ENCODE measurements around the gene IGSF9B. TPM values are rescaled to one million over a fixed set of nuclear protein-coding genes. Genes with fewer than 3 reads are reported as not detected.

Gene IGSF9B
- total RNA-seq, 2 experiments from 2014 or later, result 24.3 to 27.4 TPM

GRCh38 chr11:133948711-133949110, 8.1 kb downstream of the IGSF9B start:
- Mint-ChIP-seq H3K9me3 (no peaks in the 10 kb centered on the region), H3K27ac (peak overlapping the region; percentile 89), H3K36me3 (ENCODE audit: low read depth) (peaks cover 18% of the 10 kb centered on the region), H3K4me3 (peak overlapping the region; percentile 68), H3K27me3 (peaks cover 6% of the 10 kb centered on the region), H3K4me1 (ENCODE audit: low read depth) (peaks cover 71% of the 10 kb centered on the region)
- intact Hi-C loops (cut with DNase I, micrococcal nuclease), result loop anchor here (2.0 to 5.0 kb wide), 3 partner anchors 38 to 384 kb away; partner anchors contain the start of gene GLB1L2 (in 1 of the 2)
- Histone ChIP-seq H3K4me3 (ENCODE audit: low read length) (no peak overlapping the region), H3K27ac (ENCODE audit: low read depth in 1 of 2, low read length in 2 of 2) (no peak overlapping the region), H3K4me1 (ENCODE audit: insufficient read depth, low read length) (peaks cover 74% of the 10 kb centered on the region), H3K36me3 (ENCODE audit: insufficient read depth, low read length) (peaks cover 2% of the 10 kb centered on the region), H3K9me3 (ENCODE audit: control insufficient read depth in 1 of 2, insufficient read depth in 1 of 2, low read length in 2 of 2) (no peaks in the 10 kb centered on the region), H3K27me3 (ENCODE audit: control insufficient read depth in 1 of 2, insufficient read depth in 2 of 2, low read length in 2 of 2) (no peaks in the 10 kb centered on the region)
- ATAC-seq (ENCODE audit: poor library complexity) (no peak), DNase-seq (no peak)
- ChIA-PET POLR2A (interaction anchor here (0.7 to 5.4 kb wide), 9 partner anchors 8 to 276 kb away, joined by 3 to 48 read pairs (median 6); partner anchors contain the start of genes IGSF9B, JAM3 and VPS26B), CTCF (interaction anchor here (1.2 to 3.1 kb wide), 5 partner anchors 8 to 327 kb away, joined by 3 to 26 read pairs (median 3); partner anchors contain the start of genes GLB1L3 and IGSF9B)
- TF ChIP-seq, protein P1, sequence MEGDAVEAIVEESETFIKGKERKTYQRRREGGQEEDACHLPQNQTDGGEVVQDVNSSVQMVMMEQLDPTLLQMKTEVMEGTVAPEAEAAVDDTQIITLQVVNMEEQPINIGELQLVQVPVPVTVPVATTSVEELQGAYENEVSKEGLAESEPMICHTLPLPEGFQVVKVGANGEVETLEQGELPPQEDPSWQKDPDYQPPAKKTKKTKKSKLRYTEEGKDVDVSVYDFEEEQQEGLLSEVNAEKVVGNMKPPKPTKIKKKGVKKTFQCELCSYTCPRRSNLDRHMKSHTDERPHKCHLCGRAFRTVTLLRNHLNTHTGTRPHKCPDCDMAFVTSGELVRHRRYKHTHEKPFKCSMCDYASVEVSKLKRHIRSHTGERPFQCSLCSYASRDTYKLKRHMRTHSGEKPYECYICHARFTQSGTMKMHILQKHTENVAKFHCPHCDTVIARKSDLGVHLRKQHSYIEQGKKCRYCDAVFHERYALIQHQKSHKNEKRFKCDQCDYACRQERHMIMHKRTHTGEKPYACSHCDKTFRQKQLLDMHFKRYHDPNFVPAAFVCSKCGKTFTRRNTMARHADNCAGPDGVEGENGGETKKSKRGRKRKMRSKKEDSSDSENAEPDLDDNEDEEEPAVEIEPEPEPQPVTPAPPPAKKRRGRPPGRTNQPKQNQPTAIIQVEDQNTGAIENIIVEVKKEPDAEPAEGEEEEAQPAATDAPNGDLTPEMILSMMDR (IDR thresholded peaks at IDR 0.05), result no peak

GRCh38 chr11:133947321-133947756, 9.4 kb downstream of the IGSF9B start:
- H3K9me3 ChIP-seq (ENCODE audit: control insufficient read depth in 1 of 2, insufficient read depth in 1 of 2, low read length in 2 of 2), result no peaks in the 10 kb centered on the region
- peaks cover 18% of the 10 kb centered on the region for H3K36me3 Mint-ChIP-seq (ENCODE audit: low read depth)
- H3K4me1 Mint-ChIP-seq (ENCODE audit: low read depth), result peaks cover 69% of the 10 kb centered on the region
- CTCF ChIA-PET, result interaction anchor here (0.6 to 3.1 kb wide), 11 partner anchors 10 to 123 kb away, joined by 3 to 26 read pairs (median 3); partner anchors contain the start of genes IGSF9B and JAM3
- H3K4me1 ChIP-seq (ENCODE audit: insufficient read depth, low read length), result peaks cover 69% of the 10 kb centered on the region
- peak overlapping the region; percentile 89 for H3K27ac Mint-ChIP-seq
- POLR2A ChIA-PET, result interaction anchor here (0.7 to 5.4 kb wide), 7 partner anchors 9 to 277 kb away, joined by 3 to 48 read pairs (median 8); partner anchors contain the start of genes IGSF9B, JAM3 and VPS26B
- ATAC-seq (ENCODE audit: poor library complexity) (peak; percentile 32), DNase-seq (peak; percentile 41 to 85 (median 62))
- H3K36me3 ChIP-seq (ENCODE audit: insufficient read depth, low read length), result peaks cover 3% of the 10 kb centered on the region
- H3K27ac ChIP-seq (ENCODE audit: low read depth in 1 of 2, low read length in 2 of 2), result peak overlapping the region in 1 of 2 donors; percentile 47
- H3K4me3 Mint-ChIP-seq, result peak overlapping the region; percentile 68
- H3K27me3 Mint-ChIP-seq, result peaks cover under 1% of the 10 kb centered on the region
- no peaks in the 10 kb centered on the region for H3K27me3 ChIP-seq (ENCODE audit: control insufficient read depth in 1 of 2, insufficient read depth in 2 of 2, low read length in 2 of 2)
- intact Hi-C loops (cut with DNase I, micrococcal nuclease), result loop anchor here in 1 of 2 experiments (2.0 to 5.0 kb wide), 3 partner anchors 19 to 385 kb away; partner anchors contain the start of gene GLB1L2
- peak overlapping the region; percentile 30 for H3K4me3 ChIP-seq (ENCODE audit: low read length)
- no peaks in the 10 kb centered on the region for H3K9me3 Mint-ChIP-seq
- TF ChIP-seq, protein P1 (IDR thresholded peaks at IDR 0.05), result peak; percentile 49

DNA sequence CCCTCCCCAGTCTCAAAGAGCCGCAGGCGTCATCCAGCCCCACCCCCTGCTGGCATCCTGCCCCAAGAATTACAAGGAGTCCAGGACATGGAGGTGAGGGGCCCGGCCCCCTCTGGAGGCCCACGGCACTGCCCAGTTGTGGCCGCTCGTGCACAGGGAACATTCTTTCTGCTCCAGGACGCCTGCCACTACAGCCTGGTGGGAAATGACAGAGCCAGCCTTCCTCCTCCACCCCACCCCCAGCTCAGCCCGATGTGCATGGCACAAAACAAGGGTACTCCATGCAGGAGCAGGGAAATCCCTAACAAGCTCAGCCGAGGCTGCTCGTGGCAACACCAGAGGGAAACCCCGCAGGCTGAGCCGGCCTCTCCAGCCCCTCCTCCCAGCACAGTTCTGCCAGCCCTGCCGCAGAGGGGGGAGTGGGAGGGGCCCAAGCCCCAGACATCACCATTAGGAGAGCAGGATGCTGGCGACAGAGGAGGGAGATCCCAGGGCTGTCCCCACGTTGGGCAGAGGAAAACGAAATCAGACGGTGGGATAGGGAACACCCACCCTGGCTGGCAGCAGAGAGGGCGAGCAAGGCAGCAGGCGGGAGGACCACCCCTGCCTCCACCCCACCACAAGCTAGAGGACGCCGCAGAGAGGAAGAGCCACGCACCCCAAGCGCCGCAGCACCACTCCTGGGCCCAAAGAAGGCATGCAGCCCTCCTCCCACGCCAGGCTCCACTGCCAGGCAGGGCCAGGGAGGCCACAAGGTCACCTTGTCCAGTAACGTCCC, 10.0 kb downstream of the IGSF9B start:
- Mint-ChIP-seq H3K27ac (peak overlapping the region; percentile 89), H3K4me1 (ENCODE audit: low read depth) (peaks cover 72% of the 10 kb centered on the region), H3K36me3 (ENCODE audit: low read depth) (peaks cover 21% of the 10 kb centered on the region), H3K27me3 (no peaks in the 10 kb centered on the region), H3K9me3 (no peaks in the 10 kb centered on the region), H3K4me3 (peak overlapping the region; percentile 68)
- no peaks in the 10 kb centered on the region for H3K27me3 ChIP-seq (ENCODE audit: control insufficient read depth in 1 of 2, insufficient read depth in 2 of 2, low read length in 2 of 2)
- ChIA-PET POLR2A (interaction anchor here (0.7 to 5.4 kb wide), 7 partner anchors 10 to 278 kb away, joined by 3 to 48 read pairs (median 8); partner anchors contain the start of genes IGSF9B and VPS26B), CTCF (interaction anchor here (0.7 to 3.1 kb wide), 7 partner anchors 10 to 124 kb away, joined by 3 to 26 read pairs (median 3); partner anchors contain the start of genes IGSF9B and JAM3)
- no peaks in the 10 kb centered on the region for H3K9me3 ChIP-seq (ENCODE audit: control insufficient read depth in 1 of 2, insufficient read depth in 1 of 2, low read length in 2 of 2)
- TF ChIP-seq, protein P1 (IDR thresholded peaks at IDR 0.05), result no peak
- no peak overlapping the region for H3K4me3 ChIP-seq (ENCODE audit: low read length)
- peak in 4 of 14 experiments; percentile 38 to 76 (median 54) for DNase-seq
- peaks cover 3% of the 10 kb centered on the region for H3K36me3 ChIP-seq (ENCODE audit: insufficient read depth, low read length)
- peak; percentile 1 for ATAC-seq (ENCODE audit: poor library complexity)
- peaks cover 64% of the 10 kb centered on the region for H3K4me1 ChIP-seq (ENCODE audit: insufficient read depth, low read length)
- H3K27ac ChIP-seq (ENCODE audit: low read depth in 1 of 2, low read length in 2 of 2), result no peak overlapping the region
- intact Hi-C loops (cut with DNase I, micrococcal nuclease), result loop anchor here in 1 of 2 experiments (2.0 to 5.0 kb wide), 3 partner anchors 18 to 386 kb away; partner anchors contain the start of gene GLB1L2
